ENCODE measurements around the gene NPB.

Gene NPB

DNA sequence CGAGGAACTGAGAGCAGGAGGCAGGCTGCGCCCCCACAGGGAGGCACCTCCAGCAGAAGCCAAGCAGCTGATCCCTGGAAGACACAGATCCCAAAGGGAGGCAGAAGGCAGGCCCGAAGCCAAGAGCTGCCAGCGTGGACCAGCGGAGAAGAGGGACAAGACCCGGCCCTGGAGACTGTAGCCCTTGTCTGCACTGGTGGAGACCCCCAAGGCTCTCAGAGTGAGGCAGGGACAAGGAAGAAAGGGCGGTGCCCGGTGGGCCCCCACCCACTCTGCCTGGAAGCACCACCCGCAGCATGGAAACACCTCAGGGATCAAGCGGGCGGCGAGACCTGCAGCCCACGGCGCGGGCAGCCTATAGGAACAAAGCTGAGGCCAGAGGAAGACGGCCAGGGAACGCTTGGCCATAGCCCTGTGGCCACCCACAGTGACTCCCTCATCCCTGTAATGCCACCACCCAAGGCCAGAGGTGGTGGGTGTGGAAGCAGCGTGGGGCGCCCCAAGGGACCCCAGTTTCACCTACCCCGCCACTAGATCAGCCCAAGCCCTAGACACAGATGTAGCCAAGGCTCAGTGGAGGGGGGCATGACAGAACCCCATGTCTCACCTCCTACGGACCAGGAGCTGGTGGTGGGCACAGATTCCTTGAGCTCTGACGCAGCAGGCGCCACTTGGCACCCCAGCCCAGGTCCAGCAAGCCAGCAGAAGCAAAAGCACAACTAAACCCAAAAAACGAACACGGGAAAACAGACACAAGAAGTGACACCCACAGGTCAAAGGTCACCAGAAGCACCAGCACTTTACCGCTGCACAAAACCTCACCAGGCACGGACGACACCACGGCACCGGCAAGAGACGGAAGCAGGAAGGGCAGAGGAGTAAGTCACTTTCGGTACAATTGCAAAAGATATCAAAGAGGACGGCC is 18.8 kb downstream of the NPB start:
- TF ChIP-seq SIN3A (IDR thresholded peaks at IDR 0.05; ENCODE audit: borderline replicate concordance, insufficient read depth, low read length), result no peak
- TF ChIP-seq, protein P1, sequence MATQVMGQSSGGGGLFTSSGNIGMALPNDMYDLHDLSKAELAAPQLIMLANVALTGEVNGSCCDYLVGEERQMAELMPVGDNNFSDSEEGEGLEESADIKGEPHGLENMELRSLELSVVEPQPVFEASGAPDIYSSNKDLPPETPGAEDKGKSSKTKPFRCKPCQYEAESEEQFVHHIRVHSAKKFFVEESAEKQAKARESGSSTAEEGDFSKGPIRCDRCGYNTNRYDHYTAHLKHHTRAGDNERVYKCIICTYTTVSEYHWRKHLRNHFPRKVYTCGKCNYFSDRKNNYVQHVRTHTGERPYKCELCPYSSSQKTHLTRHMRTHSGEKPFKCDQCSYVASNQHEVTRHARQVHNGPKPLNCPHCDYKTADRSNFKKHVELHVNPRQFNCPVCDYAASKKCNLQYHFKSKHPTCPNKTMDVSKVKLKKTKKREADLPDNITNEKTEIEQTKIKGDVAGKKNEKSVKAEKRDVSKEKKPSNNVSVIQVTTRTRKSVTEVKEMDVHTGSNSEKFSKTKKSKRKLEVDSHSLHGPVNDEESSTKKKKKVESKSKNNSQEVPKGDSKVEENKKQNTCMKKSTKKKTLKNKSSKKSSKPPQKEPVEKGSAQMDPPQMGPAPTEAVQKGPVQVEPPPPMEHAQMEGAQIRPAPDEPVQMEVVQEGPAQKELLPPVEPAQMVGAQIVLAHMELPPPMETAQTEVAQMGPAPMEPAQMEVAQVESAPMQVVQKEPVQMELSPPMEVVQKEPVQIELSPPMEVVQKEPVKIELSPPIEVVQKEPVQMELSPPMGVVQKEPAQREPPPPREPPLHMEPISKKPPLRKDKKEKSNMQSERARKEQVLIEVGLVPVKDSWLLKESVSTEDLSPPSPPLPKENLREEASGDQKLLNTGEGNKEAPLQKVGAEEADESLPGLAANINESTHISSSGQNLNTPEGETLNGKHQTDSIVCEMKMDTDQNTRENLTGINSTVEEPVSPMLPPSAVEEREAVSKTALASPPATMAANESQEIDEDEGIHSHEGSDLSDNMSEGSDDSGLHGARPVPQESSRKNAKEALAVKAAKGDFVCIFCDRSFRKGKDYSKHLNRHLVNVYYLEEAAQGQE (IDR thresholded peaks at IDR 0.05; ENCODE audit: insufficient read depth in 1 of 2, low read depth in 2 of 2, low read length in 2 of 2), result no peak
- TF ChIP-seq FOXP2 (optimal IDR thresholded peaks at IDR 0.05; ENCODE audit: borderline replicate concordance, extremely low read depth, extremely low read length, insufficient read depth), result no peak
- no peak for TF ChIP-seq TAF1 (IDR thresholded peaks at IDR 0.05; ENCODE audit: borderline replicate concordance, insufficient read depth, low read length)
- no peak for TF ChIP-seq POLR2AphosphoS5 (IDR thresholded peaks at IDR 0.05; ENCODE audit: low read depth, low read length)

DNA sequence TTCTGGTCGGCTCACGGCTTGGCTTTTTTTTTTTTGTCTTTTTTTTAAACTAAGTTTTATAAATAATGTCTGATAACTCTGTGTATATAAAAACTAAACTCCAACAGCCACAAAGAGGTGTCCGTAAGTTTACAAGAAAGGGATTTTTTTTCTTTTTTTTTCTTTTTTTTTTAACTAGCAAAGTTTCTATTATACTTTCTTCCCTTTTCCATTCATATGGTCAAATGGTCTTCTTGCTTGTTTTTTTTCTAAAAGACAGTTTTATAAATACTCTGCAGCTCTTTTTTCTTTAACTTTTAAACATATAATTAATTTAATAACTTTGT is 19.5 kb downstream of the NPB start:
- TF ChIP-seq TAF1 (IDR thresholded peaks at IDR 0.05; ENCODE audit: borderline replicate concordance, insufficient read depth, low read length) (no peak), SIN3A (IDR thresholded peaks at IDR 0.05; ENCODE audit: borderline replicate concordance, insufficient read depth, low read length) (no peak), POLR2AphosphoS5 (IDR thresholded peaks at IDR 0.05; ENCODE audit: low read depth, low read length) (no peak), FOXP2 (optimal IDR thresholded peaks at IDR 0.05; ENCODE audit: borderline replicate concordance, extremely low read depth, extremely low read length, insufficient read depth) (no peak)
- TF ChIP-seq, protein P1 (IDR thresholded peaks at IDR 0.05; ENCODE audit: insufficient read depth in 1 of 2, low read depth in 2 of 2, low read length in 2 of 2), result no peak

DNA sequence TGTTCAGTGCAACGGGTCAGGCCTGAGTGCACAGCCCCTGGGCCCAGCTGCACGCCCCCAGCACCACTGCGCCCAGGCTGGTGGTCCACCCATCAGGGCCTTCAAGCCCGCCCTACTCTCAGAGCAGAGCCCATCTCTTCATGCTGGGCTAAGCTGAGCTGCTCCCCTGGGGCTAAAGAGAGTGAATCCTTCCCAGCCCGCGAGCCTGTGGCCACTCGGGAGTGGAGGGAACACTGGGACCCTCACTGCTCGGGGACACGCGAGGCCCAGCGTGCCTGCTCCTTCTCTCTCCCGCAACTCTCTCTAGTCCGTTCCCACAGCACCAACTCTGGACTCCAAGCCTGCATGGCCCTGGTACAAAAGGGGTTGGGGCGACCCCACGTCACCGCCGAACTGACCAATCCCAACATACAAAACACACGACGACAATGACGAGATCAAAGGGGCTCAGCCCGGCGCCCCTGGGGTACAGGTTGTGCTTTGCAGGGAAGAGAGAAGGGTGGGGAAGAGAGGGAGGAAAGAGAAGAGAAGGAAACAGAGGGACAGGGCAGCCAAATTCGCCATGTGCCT is 20.0 kb downstream of the NPB start:
- TF ChIP-seq FOXP2 (optimal IDR thresholded peaks at IDR 0.05; ENCODE audit: borderline replicate concordance, extremely low read depth, extremely low read length, insufficient read depth) (no peak), TAF1 (IDR thresholded peaks at IDR 0.05; ENCODE audit: borderline replicate concordance, insufficient read depth, low read length) (no peak), SIN3A (IDR thresholded peaks at IDR 0.05; ENCODE audit: borderline replicate concordance, insufficient read depth, low read length) (no peak), POLR2AphosphoS5 (IDR thresholded peaks at IDR 0.05; ENCODE audit: low read depth, low read length) (no peak)
- TF ChIP-seq, protein P1 (IDR thresholded peaks at IDR 0.05; ENCODE audit: insufficient read depth in 1 of 2, low read depth in 2 of 2, low read length in 2 of 2), result no peak

DNA sequence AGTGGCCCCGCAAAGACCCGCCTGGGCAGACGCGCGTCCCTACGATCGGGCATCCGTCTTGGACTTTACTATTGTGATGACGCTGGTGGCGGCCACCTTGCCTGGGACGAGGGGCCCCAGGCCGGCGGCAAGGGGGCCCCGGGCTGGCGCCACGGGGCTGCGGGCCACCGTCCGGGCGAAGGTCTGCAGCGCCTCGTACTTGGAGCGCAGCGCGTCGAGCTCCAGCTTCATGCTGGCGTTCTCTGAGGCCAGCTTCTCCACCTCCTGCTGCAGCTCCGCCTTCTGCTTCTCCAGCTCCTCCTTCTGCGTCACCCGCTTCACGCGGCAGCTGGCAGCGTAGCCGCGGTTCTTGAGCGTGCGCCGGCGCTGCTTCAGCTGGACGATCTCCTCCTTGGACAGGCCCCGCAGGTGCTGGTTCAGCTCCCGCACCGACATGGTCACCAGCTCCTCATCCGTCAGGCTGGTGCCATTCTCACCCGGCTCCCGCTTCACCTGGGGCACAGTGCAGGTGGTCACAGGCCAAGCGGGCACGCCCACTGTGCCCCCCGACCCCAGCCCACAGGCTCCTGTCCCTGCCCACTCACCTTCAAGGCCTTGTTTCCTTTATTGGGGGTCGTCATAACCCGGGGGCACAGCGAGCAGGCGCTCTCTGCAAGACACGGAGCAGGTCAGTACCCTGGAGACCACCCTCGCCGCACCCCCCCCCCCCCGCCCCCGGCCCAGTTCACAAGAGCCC is 20.7 kb downstream of the NPB start:
- no peak for TF ChIP-seq POLR2AphosphoS5 (IDR thresholded peaks at IDR 0.05; ENCODE audit: low read depth, low read length)
- TF ChIP-seq TAF1 (IDR thresholded peaks at IDR 0.05; ENCODE audit: borderline replicate concordance, insufficient read depth, low read length), result no peak
- TF ChIP-seq, protein P1 (IDR thresholded peaks at IDR 0.05; ENCODE audit: insufficient read depth in 1 of 2, low read depth in 2 of 2, low read length in 2 of 2), result no peak
- no peak for TF ChIP-seq FOXP2 (optimal IDR thresholded peaks at IDR 0.05; ENCODE audit: borderline replicate concordance, extremely low read depth, extremely low read length, insufficient read depth)
- no peak for TF ChIP-seq SIN3A (IDR thresholded peaks at IDR 0.05; ENCODE audit: borderline replicate concordance, insufficient read depth, low read length)
